ENCODE results near the gene PLD2.
A peak's percentile ranks its signal among the peaks of the same experiment; 100 is the strongest.

PLD2 gene, protein sequence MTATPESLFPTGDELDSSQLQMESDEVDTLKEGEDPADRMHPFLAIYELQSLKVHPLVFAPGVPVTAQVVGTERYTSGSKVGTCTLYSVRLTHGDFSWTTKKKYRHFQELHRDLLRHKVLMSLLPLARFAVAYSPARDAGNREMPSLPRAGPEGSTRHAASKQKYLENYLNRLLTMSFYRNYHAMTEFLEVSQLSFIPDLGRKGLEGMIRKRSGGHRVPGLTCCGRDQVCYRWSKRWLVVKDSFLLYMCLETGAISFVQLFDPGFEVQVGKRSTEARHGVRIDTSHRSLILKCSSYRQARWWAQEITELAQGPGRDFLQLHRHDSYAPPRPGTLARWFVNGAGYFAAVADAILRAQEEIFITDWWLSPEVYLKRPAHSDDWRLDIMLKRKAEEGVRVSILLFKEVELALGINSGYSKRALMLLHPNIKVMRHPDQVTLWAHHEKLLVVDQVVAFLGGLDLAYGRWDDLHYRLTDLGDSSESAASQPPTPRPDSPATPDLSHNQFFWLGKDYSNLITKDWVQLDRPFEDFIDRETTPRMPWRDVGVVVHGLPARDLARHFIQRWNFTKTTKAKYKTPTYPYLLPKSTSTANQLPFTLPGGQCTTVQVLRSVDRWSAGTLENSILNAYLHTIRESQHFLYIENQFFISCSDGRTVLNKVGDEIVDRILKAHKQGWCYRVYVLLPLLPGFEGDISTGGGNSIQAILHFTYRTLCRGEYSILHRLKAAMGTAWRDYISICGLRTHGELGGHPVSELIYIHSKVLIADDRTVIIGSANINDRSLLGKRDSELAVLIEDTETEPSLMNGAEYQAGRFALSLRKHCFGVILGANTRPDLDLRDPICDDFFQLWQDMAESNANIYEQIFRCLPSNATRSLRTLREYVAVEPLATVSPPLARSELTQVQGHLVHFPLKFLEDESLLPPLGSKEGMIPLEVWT

GRCh38 chr17:4806777-4807604 is at the start of gene PLD2:
TSS of gene PLD2 (plus strand) at chr17:4807152. CDS start at chr17:4807773, 621 bp downstream.
- DNase-seq = peak; percentile 84

GRCh38 chr17:4759776-4760236 is 47.1 kb upstream of the PLD2 start:
- no peak for DNase-seq

GRCh38 chr17:4764595-4764994 is 42.4 kb upstream of the PLD2 start:
- DNase-seq = no peak

GRCh38 chr17:4766201-4766600 is 40.8 kb upstream of the PLD2 start:
- no peak for DNase-seq

DNA sequence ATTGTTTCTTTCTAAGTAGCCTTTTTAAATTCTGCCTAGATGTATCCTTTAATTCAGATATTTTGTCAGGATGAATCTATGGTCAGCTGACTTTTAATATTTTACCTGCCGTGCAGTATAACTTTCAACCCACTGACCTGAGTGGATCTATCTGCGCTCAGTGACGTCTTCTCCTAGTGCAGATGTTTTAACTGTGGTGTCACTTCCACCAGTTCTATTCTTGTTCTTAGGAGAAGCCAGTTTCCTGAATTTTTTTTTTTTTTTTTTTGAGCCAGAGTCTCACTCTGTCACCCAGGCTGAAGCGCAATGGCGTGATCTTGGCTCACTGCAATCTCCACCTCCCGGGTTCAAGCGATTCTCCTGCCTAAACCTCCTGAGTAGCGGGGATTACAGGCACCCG is 40.2 kb upstream of the PLD2 start:
- no peak for DNase-seq

DNA sequence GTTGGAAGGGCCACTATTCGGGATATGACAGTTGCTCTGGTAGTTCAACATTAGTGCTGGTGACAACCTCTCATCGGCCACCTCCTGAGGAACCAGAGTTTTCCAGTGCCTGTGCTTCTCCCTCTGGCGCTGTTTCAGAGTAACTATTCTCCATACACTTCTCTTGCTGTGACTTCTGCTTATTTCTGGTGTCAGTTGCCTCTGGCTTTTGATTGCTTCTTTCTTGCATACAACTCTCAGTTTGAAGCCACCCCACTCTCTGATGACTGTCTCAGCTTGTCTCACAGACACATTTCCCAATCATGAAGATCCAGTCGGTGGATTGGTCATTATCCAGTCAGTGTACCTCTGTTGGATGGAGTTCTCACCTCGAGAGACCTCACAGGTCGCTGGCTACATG is 38.7 kb upstream of the PLD2 start:
- no peak for DNase-seq

DNA sequence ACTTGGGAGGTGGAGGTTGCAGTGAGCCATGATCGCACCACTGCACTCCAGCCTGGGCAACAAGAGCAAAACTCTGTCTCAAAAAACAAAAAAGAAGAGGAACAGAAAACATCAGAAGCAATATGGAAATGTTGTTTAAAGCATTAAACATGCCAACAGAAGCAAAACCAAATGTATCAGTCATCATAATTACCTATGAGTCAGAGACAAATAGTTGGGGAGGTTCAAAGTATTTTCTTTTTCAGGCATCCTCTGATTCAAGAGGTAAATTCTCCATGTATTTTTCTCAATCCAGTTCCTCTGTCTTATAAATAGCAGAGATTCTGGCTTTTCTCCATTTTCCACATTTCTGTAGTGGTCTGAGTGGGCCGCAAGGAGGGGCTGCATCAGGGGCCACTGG is 37.3 kb upstream of the PLD2 start:
- DNase-seq = no peak

- DNase-seq = no peak
These were observed 35.3 kb upstream of the PLD2 start, which contains the start of gene TM4SF5 for GRCh38 chr17:4771519-4772234. TSS of gene TM4SF5 (plus strand) at chr17:4771886. CDS start at chr17:4771923, 37 bp downstream.

- DNase-seq = no peak
These were observed 34.7 kb upstream of the PLD2 start for GRCh38 chr17:4772235-4772613.

DNA sequence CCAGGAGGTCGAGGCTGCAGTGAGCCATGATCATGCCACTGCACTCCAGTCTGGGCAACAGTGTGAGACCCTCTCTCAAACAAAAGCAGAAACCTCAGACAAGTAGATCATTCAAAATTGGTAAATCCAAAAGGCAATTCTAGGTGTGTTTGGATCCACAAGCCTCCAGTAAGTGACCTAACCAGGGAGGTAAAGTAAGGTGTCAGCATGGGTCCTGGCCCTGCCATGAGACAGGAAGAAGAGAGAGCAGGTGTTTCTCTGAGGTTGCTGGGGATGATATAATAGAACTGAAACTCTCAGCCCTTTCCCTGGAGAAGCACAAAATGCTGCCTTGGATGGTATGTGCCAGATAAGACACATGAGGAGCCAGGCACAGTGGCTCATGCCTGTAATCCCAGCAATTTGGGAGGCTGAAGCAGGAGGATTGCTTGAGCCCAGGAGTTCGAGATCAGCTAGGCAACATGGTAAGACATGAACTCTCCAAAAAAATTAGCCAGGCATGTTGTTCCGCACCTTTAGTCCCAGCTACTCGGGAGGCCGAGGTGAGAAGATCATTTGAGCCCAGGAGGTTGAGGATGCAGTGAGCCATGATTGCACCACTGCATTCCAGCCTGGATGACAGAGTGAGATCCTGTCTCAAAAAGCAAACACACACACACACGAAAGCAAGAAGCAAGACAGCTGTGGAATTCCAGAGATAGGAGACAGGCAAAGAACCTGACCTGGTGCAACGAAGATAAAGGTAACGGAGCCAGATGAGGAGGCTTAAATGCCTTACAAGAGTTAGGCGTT is 28.8 kb upstream of the PLD2 start:
- DNase-seq = no peak

DNA sequence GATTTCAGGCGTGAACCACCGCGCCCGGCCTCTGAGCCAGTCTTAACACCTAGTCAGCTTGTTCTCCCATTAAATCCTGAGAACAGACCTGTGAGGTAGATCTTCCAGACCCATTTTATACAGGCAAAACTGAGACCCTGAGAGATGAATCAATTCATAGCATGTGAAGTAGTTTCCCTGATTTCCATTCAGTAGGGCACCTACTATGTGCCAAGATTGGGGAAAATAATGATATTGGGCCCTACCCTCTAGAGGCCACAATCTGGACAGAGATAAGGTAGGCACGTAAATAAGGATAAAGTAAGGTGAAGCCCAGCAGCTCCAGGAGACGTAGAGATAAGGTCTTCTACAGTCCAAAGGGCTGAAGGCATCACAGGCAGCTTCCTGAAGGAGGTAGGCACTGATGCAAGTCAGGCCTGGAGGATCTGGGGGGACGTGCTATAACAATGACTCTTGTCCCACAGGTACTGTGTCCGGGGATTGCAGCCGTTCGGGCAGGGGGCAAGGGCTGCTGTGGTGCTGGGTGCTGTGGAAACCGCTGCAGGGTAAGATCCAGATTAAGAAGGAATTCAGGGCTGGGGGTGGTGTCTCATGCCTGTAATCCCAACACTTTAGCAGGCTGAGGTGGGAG is 26.5 kb upstream of the PLD2 start:
- DNase-seq = no peak

DNA sequence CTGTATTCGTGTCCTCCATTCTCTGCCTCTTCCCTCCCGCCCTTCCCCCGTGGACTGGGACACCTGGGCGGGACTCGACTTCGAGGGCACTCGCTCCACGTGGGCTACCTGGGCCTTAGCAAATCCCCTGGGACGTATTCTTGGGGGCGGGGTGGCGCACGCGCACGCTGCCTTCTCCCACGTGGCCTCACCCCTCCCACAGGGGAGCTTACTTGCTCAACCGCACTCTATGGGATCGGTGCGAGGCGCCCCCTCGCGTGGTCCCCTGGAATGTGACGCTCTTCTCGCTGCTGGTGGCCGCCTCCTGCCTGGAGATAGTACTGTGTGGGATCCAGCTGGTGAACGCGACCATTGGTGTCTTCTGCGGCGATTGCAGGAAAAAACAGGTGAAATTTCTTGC is 24.3 kb upstream of the PLD2 start:
- DNase-seq = no peak

- DNase-seq = no peak
These were observed 21.4 kb upstream of the PLD2 start for GRCh38 chr17:4785311-4786105.

- DNase-seq = no peak
These were observed 20.8 kb upstream of the PLD2 start, which contains the start of gene VMO1 for GRCh38 chr17:4786106-4786511. TSS of gene VMO1 (minus strand) at chr17:4786364. CDS start at chr17:4786352, 12 bp downstream.

DNA sequence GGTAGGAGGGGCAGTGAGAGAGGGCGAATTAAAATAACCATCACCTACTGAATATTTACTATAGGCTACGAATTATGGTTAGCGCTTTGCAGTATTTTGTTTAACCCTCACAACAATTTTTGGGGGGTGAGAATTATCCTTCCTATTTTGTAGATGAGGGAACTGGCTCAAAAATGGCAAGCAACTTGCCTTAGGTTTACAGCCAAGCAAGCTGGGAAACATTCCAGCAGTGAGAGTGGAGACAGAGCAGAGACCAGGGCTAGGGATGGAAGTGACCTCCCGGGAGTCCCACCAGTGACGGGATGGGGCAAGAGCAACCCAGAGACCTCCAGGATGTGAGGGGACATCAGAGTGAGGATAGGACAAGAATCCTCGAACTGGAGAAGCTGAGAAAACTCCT is 20.4 kb upstream of the PLD2 start:
- no peak for DNase-seq

DNA sequence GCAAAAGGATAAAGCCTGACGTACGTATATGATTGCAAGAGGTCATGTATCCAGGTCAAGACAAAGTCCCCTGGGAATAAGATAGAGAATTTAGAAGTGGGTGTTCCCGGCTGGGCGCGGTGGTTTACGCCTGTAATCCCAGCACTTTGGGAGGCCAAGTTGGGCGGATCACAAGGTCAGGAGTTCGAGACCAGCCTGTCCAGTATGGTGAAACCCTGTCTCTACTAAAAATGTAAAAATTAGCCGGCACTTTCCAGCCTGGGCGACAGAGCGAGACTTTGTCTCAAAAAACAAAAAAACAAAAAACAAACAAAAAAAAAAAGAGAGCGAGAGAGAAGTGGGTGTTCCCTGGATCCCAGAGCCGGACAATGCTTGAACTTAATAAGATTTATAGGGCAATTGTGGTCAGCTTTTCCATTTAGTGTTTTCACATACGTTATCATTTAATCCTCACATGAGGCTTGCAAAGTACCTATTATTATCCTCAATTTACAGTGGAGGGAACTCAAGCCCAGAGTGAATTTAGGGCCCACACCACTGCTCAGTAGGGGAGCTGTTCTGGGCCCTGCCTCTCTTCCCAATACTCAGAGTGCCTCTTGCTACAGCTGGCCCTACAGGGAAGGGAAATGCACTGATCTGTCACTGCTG is 18.7 kb upstream of the PLD2 start:
- DNase-seq = no peak

- no peak for DNase-seq
These were observed 17.9 kb upstream of the PLD2 start, which contains the start of gene GLTPD2 for GRCh38 chr17:4788807-4789700. TSS of gene GLTPD2 (plus strand) at chr17:4788964. CDS start at chr17:4789012, 48 bp downstream.

- DNase-seq = no peak
These were observed 17.3 kb upstream of the PLD2 start for GRCh38 chr17:4789701-4789950.

Data from stimulated activated CD4-positive, alpha-beta T cell treated with anti-CD3 and anti-CD28 coated beads, Interleukin-12 subunit alpha, Interleukin-12 subunit beta, amount 100 ng/mL, for 4 hours (primary cell).